GM10847 (cell line): ENCODE measurements around the gene NKX2-4.

ENCODE experiments used
- POLR2A ChIP-seq: IDR thresholded peaks from 2 replicates; pipeline ENCODE4 v1.6.1; 2011; ENCODE audit not compliant: insufficient read length; ENCODE audit errors: extremely low read depth

Gene NKX2-4

DNA sequence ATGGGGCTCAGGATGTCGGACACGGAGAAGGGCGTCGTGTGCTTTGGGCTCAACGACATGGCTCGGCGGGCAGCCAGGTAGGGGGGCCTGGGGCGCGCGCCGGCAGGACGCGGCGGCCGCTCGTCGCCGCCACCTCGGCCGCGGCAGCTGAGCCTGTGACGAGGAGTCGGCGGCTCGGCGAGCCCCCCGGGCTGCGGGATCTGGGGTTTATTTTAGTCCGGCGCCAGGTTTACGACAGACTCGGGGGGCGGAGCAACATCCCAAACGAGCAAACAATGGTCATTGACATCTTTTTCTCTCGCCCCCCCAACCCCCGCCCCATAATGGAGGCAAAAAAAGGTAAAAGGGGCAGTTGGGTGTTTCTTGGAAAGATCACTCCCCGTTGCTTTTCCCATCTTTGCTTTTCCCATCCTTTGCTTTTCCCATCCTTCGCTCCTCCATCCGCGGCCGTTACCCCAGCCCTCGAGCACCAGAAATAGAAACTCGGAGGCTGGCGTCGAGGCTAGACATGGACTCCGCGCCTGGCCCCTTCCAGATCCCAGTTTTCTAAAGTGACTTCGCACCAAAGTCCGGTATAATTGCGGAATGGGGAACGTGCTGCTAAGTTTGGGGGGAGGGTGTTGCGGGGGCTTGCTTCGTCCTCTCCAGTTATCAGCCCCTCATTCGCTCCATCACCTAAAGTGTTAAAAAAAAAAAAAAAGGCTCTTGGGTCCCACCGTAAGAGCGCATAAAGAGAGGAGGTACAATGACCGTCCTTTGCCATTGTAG lies at the start of gene NKX2-4:
Gene NKX2-4, minus strand, starts transcription at position 186 of the 768 bp plus-strand sequence. Its CDS starts 127 bp downstream, at position 59.
- no peak for TF ChIP-seq POLR2A

DNA sequence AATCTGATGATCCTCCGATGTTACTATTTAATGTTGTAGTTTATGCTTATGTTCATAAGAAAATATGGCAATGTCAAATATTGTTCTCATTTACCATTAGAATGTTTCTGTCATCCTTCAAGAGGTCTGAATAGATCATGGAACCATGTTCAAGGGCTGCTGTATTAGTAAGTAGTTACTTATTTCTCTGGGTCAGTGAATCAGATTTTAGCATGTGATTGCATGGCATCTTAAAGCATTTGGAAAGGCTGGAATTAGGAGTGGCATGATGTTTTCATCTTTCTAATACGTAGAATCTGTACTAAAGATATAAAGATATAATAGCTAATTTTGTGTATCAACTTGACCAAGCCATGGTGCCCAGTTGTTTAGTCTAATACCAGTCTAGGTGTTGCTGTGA lies 40.5 kb upstream of the NKX2-4 start:
- TF ChIP-seq POLR2A = no peak

DNA sequence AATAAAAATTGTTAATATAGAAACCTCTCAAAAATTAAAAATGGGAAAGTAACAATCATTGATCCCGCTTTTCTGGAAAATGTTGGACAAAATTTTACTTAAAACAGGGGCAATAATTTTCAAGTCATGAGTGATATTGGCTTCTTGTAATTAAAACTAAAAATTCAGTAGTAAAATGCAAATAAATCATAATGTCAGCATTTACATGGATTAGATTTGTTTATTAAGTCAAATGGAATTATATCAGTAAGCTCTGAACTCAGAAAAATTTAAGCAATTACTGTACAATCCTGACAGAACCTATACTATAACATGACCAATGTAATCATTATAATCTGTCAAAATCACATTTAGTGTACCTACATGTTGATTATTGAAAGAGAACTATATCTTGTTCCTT lies 39.9 kb upstream of the NKX2-4 start:
- no peak for TF ChIP-seq POLR2A

DNA sequence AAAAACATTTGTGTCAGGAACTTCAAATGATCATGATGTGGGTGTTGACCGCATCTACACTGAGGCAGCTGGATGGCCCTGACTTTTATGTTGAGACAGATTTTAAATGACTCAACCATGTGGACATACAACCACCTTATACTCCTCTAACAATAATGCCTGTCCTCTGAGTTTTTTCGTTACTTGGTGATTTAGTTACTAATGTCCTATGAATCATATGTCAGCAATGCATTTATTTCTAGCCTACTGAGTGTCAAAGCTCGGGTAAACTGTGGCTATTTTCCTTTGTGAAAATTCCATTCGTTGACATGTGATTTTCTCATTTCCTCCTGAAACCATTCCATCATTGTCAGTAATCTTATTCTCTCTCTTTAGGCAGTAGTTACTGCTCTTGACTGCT lies 38.9 kb upstream of the NKX2-4 start:
- TF ChIP-seq POLR2A = no peak

GRCh38 chr20:21435576-21435975 lies 38.2 kb upstream of the NKX2-4 start:
- TF ChIP-seq POLR2A = no peak

DNA sequence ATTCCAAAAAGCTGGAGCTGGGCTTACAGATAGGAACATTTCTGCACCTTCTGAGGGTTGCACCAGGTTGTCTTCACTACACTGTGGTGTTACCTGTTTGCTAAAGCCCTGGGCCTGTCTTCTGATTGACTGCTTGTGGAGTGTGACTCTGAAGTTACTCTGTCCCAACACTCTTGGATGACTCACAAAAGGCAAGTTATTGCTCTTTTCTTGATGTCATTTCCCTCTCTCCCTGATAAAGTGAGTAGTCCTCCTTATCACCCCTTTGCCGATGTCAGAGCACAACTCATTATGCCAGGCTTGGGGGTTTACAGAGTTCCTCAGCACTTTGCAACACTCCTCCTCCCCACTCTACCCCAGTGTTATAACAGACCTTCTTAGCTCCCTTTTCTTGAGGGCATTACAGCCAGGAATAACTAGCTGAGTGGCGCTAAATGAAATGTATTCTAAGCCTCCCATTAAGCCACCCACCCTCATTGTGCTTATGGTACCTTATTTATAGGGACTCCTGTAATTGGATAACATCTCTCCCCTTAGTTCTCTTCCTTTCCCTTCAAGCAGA lies 36.1 kb upstream of the NKX2-4 start:
- TF ChIP-seq POLR2A = no peak

DNA sequence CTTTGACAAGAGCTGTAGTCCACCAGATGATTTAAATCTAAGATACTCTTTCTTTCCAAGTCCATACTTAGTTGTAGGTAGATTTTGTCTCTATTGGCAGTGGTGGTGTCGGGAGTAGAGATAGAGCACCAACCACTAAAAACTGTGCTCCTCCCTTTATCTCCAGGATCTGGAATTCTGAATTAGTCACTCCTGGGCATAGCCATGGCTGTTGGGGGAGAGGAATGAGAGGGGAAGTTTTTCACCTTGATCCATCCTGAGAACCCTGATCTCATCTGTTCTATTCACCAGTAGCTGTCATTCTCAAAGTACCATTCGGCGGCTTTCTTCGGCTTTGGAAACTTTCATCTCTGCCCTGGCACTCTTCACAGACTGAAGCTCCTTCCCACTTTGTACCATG lies 35.6 kb upstream of the NKX2-4 start:
- no peak for TF ChIP-seq POLR2A

- no peak for TF ChIP-seq POLR2A
Measured at GRCh38 chr20:21430020-21430419, 32.7 kb upstream of the NKX2-4 start.

DNA sequence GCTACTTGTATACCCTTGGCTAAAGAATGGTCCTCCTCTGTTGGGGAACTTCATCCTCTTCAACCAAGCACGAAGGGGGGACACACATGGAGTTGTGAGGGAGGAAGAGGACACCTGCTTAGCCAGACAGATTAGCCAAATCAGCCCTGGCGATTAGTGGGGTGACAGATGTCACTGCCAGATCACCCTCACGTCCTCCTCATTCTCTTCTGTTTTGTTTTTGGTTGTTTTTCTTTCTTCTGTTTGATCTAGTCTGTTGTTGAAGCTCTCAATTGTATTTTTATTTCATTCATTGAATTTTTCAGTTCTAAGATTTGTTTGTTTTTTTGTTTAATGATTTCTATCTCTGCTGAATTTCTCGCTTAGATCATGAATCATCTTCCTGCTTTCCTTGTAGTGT lies 27.5 kb upstream of the NKX2-4 start:
- TF ChIP-seq POLR2A = no peak

DNA sequence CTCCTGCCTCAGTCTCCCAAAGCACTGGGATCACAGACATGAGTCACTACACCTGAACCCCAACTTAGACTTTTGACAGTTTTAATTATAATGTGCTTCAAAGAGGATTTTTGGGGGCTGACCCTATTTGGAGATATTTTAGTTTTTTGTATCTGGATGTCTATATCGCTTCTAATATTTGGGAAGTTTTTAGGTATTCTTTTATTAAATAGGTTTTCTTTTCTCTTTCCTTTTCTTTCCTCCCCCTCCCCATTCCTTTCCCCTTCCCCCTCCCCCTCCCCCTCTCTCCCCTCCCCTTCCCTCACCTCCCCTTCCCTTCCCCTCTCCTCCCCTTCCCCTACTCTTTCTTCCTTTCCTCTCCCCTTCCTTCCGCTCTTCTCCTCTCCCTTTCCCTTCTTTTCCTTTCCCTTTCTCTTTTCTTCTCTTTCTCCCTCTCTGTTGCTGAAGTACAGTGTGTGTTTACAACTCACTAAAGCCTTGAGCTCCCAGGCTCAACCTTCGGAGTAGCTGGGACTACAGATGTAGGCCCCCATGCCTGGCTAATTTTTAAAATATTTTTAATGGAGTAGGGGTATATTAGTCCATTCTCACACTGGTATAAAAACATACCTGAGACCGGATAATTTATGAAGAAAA lies 24.4 kb upstream of the NKX2-4 start:
- no peak for TF ChIP-seq POLR2A

- TF ChIP-seq POLR2A = no peak
Measured at GRCh38 chr20:21411725-21412124, 14.4 kb upstream of the NKX2-4 start.

GRCh38 chr20:21399005-21399475 lies 1.7 kb upstream of the NKX2-4 start:
- no peak for TF ChIP-seq POLR2A

- no peak for TF ChIP-seq POLR2A
Measured at GRCh38 chr20:21398109-21399004, 1.0 kb upstream of the NKX2-4 start.

DNA sequence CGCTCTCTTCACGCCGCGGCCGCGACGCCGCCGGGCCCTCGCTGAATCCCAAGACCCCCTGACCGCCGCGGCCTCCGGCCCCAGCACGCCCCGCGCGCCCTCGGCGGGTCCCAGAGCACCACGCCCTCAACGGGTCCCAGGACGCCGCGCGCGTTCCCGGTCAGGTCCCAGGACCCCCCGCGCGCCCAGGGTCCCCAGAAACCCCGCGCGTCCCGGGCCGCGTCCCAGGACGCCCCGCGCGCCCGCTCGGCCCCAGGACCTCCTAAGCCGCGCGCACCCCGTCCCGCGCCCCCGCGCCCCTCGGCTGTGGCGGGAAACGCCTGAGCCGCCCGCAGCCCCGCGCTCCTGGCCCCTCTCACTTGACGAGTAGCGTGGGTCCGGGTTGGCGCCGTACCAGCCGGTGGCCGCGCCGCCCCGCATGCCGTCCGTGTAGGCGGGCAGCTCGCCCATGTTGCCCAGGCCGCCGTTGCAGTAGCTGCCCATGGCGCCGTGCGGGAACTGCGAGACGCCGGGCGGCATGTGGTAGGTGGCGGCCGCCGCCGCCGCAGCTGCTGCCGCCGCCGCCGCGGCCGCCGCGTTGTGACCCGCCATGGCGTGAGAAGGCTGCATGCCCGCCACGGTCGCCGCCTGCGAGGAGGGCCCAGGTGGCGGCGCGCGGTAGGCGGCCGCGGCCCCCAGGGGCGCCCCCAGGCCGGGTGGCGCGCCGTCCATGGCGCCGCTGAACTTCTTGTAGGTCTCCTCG lies 556 bp downstream of the NKX2-4 start:
- no peak for TF ChIP-seq POLR2A
